HuH-7.5 (cell line): ENCODE results near the gene SLC39A11.

ENCODE experiments used
- DNase-seq: peaks from one replicate; pipeline ENCODE4 v3.0.0; 2011; ENCODE audit warnings: low spot score

SLC39A11 gene

GRCh38 chr17:72976971-72977770 lies 115.3 kb downstream of the SLC39A11 start:
- peak; percentile 27 for DNase-seq

- DNase-seq, result no peak
Observed at GRCh38 chr17:72975509-72975908, 117.0 kb downstream of the SLC39A11 start.

DNA sequence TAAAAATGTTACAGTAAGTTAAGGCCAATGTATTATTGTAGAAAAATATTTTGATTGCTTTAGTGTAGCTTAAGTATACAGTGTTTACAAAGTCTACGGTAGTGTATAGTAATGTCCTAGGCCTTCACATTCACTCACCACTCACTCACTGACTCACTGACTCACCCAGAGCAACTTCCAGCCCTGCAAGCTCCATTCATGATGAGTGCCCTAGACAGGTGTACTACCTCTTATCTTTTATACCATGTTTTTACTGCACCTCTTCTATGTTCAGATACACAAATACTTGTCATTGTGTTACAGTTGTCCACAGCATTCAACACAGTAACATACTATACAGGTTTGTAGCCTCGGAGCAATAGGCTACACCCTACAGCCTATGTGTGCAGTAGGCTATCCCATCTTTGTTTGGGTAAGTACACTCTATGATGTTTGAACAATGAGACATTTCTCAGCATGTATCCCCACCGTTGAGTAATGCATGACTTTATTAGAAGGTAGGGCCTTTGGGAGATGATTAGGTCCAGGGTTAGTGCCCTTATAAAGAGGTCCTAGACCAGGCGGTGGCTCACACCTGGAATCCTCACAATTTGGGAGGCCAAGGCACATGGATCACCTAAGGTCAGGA lies 117.8 kb downstream of the SLC39A11 start:
- DNase-seq, result no peak

DNA sequence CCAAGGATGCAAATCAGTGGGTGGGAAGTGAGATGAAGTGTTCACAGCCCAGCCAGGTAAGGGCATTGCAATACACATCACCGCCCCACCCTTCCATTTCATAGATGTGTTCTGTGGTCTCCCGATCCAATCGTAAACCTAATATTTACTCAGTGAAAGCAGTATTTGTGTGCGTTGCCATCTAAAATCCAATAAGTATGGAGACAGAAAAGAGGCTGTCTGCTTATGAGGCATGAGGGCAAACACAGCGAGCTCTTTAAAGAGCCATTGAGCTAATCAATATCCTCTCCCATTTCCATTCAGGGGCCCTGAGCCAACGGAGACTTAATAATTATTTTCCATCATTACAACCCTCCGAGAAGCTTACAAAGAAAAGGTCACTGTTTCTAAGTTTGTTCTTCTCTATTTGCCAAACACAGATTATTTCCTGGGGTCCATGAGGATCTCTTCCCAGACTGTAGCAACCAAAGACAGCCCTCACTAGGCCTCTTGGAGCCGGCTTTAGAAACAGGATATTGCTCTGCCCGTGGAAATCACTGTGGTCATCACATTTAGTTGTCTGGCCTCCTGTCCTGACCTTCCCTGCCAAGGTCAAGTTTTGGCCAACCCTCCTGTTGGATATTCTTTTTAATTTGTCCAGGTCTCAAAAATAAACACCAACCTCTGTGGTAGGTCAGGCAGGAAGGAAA lies 120.1 kb downstream of the SLC39A11 start:
- peak; percentile 39 for DNase-seq

DNA sequence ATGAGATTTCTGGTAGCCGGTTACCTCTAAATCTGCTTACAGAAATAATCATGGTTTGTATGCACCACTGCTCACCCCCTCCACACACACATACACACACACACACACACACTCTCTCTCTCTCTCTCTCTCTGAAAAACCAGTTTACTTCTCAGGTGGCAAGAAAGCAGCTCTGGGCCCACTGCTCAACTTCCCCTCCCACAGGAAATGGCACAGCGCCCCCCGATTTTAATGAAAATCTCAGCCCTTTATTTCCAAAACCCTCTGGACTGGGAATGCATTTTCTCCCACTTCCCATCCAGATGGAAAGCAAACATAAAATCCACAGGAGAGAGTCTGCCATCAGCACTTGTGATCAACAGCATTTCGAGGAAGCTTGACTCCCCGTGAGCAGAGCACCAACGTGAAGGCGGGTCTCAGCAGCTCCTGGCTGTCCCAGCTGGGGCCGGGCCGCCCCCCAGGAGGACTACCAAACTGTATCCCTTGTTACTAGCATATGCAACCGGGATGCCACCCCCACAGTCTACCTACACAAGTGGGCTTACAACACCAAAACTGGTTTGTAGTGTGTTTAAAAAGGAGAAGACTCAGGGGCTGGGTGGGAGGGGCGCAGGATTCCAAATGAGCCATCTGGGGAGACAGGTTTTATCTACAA lies 121.1 kb downstream of the SLC39A11 start:
- no peak for DNase-seq

DNA sequence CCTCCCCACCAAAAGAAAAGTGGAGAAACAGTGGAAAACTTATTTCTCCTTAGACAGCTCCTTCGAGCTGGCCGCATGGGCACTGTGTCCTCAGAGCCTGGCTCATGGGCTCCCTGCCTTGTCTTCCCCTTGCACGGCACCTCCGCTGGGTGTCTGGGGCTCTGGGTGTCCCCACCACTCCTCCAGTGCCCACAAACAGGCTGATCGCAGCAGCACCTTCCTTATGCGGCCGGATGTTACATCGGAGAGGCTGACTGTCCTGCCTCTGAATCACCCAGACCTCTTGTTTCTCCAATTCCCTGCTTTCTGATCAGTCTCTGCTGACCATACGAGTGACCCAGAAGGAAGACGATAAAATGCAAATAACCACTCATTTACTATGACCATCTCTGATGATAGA lies 121.7 kb downstream of the SLC39A11 start:
- no peak for DNase-seq

DNA sequence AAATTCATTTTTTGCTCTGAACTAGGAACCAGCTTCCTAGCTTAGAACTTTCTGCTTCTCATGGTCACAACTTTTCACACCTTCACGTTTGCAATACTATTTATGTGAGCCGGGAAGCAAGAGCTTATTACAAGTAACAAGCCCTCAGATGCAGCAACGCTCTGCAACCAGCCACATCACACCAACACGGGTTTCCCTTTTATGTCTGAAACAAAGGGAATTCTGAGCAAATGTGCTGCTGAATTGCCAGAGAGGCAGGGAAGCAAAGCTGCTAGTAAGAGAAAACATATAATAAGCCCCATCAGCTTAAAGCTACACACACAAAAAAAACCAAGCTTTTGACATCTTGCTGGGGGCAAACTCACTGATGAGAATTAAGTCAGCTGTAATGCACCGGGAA lies 122.2 kb downstream of the SLC39A11 start:
- DNase-seq, result no peak

DNA sequence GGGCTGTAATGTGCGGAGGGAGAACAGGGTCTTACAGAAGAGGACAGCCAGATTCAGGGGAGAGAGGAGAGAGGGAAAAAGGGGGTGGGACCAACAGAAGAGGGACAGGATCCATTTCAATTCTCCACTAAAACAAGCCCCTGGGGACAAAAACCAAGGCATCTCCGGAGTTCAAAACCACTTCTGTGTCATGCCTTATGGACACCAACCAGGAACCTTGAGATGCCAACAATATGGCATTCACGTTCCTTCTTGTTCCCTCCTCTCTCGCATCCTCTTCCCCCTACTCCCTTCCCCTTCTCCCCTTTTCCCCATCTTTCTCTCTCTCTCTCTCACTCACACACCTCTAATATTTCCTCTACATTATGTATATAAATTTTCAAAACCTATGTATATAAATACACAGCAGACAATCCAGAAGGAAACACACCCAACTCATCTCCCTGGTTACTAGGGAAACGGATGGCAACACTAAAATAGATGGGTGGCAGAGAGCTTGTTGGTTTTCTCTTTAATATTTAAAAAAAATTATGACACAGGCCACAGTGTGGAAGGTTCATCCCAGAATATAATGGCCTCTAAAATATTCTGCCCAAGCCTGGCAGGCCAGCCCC lies 123.1 kb downstream of the SLC39A11 start:
- no peak for DNase-seq

DNA sequence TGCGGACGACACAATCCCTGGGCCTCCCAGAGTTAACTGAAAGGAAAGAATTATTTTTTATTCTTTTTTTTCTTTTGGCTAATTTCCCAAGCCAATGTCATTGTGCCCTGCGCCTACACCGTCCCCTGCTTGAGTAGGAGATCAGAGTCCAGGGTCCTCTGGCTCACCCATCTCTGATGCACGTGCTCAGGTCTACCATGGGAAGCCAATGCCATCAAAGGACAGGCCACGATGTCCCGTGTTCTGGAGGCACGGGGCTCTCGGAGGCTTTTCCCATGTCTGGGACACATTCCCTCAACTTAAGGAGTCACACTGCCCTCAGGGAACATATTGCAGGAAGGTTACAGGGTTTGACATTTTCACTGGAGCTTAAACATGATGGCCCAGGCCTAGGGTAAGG lies 123.7 kb downstream of the SLC39A11 start:
- no peak for DNase-seq

GRCh38 chr17:72967977-72968585 lies 124.4 kb downstream of the SLC39A11 start:
- DNase-seq, result no peak

DNA sequence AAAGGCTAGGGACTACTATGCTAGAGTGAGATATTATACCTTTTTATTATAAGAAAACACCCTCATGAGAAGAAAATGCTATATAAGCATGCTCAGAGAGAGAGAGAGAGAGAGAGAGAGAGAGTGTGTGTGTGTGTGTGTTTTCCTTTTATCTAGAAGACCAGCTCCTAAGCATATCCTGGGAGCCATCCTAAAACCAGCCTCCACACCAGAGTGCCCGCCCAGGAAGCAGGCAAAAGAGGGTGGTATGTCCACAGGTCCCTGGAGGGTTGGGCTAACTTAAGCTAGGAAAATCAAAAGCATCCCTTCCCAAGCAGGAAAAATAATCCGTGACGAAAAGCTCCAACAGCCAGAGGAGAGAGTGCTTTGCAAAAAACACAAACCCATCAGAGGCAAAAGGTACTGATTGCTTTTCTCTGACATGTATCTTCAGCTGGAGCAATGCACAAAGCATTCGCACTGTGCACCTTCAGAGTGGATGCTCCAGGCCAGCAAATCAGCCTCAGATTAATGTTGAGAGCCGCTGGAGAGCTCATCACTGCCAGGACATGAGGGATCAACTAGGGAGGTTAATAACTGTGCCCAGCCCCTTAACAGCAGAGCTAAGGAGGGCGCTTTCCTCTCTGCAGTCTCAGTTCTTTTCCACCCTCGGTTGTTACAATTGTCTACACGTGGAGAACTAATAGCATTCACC lies 125.1 kb downstream of the SLC39A11 start:
- no peak for DNase-seq

DNA sequence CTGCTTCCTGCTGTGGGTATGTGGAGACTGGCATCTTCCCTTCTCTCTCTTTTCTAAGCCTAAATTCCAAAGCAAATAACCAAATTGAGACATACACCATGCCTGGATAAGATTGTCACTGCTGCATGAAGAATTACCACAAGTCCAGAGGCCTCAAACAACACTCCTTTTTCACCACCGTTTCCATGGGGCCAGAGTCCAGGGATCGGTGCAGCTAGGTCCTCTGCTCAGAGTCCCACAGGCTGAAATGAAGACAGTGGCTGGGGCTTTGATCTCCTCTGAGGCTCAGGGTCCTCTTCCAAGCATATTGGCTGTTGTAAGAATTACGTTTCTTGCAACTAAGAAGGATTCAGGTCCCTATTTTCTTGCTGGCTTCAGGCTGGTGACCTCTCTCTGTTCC lies 130.4 kb downstream of the SLC39A11 start:
- peak; percentile 30 for DNase-seq

- no peak for DNase-seq
Observed at GRCh38 chr17:72955391-72956140, 136.9 kb downstream of the SLC39A11 start.

- DNase-seq, result no peak
Observed at GRCh38 chr17:72954579-72954978, 137.9 kb downstream of the SLC39A11 start.

DNA sequence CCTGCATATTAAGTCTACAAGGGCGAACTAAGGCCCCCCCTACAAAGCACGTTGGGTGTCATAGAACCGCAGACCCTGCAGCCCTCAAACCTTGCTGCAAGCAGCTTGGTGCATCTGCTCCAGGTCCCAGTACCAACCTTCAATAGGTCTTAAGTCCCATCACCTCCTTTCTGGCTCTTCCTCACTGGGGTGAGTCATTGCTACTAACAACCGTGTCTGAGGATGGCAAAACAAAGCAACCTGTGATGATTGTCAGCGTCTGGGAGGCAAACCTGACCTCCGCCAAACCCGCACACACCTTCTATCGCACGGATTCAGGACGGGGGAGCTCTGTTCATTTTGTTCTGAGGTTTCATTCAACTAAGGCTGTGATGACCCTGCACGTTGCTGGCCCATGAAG lies 138.9 kb downstream of the SLC39A11 start:
- DNase-seq, result no peak

GRCh38 chr17:72952641-72953315 lies 139.7 kb downstream of the SLC39A11 start:
- no peak for DNase-seq

DNA sequence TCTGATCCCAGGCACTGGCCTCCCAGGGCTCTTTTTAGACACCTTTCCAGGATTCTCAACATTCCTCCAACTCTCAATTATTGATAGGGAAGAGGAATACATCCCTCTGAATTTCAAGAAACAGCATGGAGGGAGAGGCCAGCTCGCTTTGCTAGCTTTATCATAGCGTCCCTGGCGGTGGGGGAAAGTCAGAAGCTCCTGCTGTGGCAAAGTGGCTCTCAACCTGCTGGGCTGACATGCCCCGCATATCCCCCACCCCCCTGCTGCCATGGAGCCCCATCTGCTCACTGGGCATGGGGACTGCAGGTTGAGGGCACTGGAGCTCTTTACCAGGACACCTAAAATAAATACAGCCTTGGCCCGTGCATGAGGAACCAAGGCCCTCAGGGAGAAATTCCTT lies 140.3 kb downstream of the SLC39A11 start:
- no peak for DNase-seq

- DNase-seq, result no peak
Observed at GRCh38 chr17:72950242-72950931, 142.1 kb downstream of the SLC39A11 start.

DNA sequence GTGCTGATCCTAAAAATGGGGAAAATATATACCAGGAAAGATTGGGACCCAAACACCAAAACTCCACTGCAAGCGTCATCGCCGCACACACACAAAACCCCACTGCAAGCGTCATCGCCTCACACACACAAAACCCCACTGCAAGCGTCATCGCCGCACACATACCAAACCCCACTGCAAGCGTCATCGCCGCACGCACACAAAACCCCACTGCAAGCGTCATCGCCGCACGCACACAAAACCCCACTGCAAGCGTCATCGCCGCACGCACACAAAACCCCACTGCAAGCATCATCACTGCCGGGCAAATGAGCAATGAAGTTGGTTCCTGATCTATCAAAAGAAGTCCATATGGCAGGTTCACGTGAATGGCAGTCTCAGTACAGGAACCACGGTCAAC lies 144.4 kb downstream of the SLC39A11 start:
- no peak for DNase-seq
